GM12891 (cell line): ENCODE measurements around the gene PTPRD.

Source experiments
- PAX5 ChIP-seq: IDR thresholded peaks from 2 replicates; pipeline ENCODE4 v1.6.1; 2011; ENCODE audit warnings: low read length, moderate library complexity, mild to moderate bottlenecking; ENCODE audit not compliant: insufficient read depth, severe bottlenecking
- POLR2A ChIP-seq: IDR thresholded peaks from 2 replicates; pipeline ENCODE4 v1.6.1; 2011; ENCODE audit warnings: low read depth, low read length, control low read depth
- POLR2AphosphoS5 ChIP-seq: IDR thresholded peaks from 2 replicates; pipeline ENCODE4 v1.6.1; 2011; ENCODE audit warnings: low read depth, low read length, control low read depth
- POU2F2 ChIP-seq: IDR thresholded peaks from 2 replicates; pipeline ENCODE4 v1.6.1; 2011; ENCODE audit warnings: low read depth, mild to moderate bottlenecking, control low read depth, low read length, moderate library complexity
- SPI1 ChIP-seq: IDR thresholded peaks from 2 replicates; pipeline ENCODE4 v1.6.1; 2011; ENCODE audit warnings: low read depth, low read length, control low read depth
- TAF1 ChIP-seq: IDR thresholded peaks from 2 replicates; pipeline ENCODE4 v1.6.1; 2011; ENCODE audit warnings: low read depth, low read length, control low read depth

GRCh38 chr9:8864545-8864896 lies 1748.3 kb downstream of the PTPRD start:
- TF ChIP-seq POLR2A (no peak), POLR2AphosphoS5 (no peak), TAF1 (no peak), SPI1 (no peak), POU2F2 (no peak), PAX5 (no peak)
